ENCODE measurements around the gene CPE.
A peak's percentile ranks its signal among the peaks of the same experiment; 100 is the strongest.

The CPE gene

DNA sequence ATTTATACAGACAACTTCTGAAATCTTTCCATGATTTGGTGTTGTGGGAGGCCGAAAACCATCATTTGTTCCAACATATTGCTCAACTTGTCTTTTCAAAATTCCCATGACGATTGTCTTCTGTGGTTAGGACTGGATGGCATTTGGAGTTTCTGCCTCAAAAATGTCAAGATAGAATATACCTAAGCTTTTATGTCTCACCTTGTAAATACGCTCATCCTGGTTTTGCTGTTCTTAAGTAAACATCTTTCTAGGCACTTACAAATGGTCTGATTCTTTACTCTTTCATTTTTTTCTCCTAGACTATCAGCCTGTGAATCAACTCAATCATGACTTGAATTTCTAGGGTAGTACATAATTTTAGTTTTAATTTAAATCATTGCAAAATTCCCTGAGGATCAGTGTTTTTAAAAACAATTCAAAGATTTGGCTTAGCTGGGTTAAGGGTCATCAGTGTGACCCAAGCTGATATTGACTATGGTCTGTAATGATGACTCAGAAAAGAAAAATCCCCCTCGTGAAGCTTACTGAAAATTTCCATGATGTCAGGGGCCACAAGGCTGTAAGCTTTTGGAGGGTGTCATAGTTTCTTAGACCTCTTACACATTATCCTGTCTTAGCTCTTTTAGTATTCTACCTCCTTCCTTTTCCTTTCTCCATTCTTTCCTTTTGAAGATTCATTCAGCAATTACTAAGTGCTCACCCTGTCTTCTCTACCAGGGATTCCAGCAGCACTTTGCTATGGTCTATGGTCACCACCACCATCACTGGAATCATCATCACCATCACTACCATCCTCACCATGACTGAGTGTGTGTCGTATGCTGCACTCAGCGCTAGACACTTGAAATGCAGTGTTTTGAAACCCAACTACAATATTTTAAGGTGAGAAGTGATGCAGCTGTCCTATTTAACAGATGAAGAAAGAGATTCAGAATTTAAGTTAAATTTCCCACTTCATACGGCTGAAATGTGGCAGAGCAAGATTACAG is 124.4 kb downstream of the CPE start:
- peak; percentile 68 for DNase-seq (ENCODE audit: low read depth)
- TF ChIP-seq, protein P1, sequence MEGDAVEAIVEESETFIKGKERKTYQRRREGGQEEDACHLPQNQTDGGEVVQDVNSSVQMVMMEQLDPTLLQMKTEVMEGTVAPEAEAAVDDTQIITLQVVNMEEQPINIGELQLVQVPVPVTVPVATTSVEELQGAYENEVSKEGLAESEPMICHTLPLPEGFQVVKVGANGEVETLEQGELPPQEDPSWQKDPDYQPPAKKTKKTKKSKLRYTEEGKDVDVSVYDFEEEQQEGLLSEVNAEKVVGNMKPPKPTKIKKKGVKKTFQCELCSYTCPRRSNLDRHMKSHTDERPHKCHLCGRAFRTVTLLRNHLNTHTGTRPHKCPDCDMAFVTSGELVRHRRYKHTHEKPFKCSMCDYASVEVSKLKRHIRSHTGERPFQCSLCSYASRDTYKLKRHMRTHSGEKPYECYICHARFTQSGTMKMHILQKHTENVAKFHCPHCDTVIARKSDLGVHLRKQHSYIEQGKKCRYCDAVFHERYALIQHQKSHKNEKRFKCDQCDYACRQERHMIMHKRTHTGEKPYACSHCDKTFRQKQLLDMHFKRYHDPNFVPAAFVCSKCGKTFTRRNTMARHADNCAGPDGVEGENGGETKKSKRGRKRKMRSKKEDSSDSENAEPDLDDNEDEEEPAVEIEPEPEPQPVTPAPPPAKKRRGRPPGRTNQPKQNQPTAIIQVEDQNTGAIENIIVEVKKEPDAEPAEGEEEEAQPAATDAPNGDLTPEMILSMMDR (IDR thresholded peaks at IDR 0.05; ENCODE audit: low read length, missing control alignments) = no peak

DNA sequence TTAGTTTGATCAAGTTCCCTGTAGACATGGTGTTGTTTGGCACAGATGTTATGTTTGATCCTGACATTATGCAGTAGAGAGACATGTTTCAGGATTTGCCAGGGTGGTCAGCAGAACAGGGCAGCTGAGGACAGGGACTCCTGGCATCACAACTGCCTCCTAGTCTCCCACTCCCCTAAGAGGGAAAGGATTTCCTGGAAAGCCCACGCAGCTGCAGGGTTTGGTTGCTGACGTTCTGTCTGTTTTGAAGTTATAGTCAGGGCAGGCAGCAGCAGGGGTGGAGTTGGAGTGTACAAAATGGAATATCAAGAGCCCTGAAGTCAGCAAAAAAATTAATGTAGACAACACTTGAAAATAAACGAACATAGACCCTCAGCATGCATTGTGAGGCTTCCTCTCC is 125.4 kb downstream of the CPE start:
- DNase-seq (ENCODE audit: low read depth) = no peak
- TF ChIP-seq, protein P1 (IDR thresholded peaks at IDR 0.05; ENCODE audit: low read length, missing control alignments) = no peak
- no peak overlapping the region for H3K4me3 ChIP-seq (replicated peaks; ENCODE audit: low read depth, low read length)

More for the DNA sequence above, 124.4 kb downstream of the CPE start:
- H3K4me3 ChIP-seq (replicated peaks; ENCODE audit: low read depth, low read length) = no peak overlapping the region

DNA sequence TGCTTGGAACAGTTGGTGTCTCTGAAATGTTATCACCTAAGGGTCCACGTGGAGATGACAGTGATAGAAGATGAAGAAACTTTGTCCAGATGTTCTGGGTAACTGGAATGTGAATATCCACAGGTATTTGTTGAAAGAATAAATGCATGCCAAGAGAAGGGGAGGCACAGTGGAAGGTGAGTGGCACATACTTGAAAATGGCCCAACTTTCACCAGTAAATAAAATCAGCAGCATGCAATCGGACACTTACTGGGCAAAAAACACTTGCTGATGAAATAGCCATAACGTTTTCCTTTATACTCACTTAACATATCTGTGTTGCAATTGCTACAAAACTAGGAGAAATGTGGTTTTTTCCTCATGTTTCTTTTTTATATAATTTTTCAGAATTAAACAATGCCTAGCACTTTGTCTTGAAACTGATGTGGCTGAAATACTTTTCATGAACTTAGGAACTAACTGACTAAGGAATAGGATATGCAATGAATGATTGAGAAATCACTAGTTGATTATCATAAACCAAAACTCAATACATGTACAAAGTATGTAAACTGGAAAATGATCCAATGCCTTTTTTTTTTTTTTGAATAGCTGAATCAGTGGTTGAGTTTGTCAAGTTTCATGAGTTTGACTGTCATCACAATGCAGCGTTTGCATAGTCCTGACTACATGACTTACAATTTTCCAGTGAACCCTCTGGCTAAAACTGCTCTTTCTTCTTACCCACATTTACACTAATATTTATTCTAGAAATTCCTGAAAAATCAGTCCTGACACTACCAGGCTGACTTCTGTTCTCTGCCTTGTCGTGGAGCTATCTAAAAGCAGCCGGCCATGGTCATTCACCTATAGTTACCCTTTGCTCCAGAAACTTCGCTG is 127.4 kb downstream of the CPE start:
- peak; percentile 85 for DNase-seq (ENCODE audit: low read depth)

DNA sequence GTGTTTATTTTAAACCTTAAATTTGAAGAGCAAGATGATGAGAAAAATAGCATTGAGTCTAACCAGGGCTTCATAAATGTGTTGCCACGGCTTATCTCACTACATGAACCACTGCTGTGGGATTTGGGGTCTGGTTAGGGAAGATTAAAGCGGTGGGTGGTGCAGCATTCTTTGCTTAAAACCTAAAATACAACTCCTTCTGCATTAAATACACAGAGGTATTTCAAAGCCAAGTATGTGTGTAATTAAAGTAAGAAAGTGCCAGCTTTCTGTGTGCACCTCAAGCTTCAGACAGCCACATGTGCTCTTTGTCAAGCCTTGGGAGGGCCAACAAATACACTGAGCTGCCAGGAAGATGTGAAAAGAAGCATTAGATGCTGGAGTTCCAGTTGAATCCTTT is 128.0 kb downstream of the CPE start:
- TF ChIP-seq, protein P1 (IDR thresholded peaks at IDR 0.05; ENCODE audit: low read length, missing control alignments) = no peak
- DNase-seq (ENCODE audit: low read depth) = no peak
- no peak overlapping the region for H3K4me3 ChIP-seq (replicated peaks; ENCODE audit: low read depth, low read length)

More for the DNA sequence above, 127.4 kb downstream of the CPE start:
- TF ChIP-seq, protein P1 (IDR thresholded peaks at IDR 0.05; ENCODE audit: low read length, missing control alignments) = no peak
- H3K4me3 ChIP-seq (replicated peaks; ENCODE audit: low read depth, low read length) = no peak overlapping the region

DNA sequence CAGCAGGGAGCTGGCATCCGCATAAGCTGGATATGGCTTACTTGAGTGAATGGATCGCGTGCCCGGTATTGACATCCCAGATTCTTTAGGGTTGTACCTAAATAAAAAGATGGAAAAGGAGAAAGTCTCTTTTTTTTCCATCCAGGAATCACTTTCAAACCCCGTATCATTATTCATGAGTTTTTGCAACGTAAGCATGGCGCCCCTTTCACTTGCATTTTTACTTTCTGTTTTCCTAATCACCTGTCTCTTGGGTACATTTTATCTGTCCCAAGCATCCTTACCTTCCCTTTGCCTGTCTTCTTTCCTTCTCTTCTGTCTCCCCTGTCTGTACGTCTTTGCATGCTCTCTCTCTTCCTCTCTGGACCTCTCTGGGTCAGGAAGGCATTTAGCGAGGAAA is 128.6 kb downstream of the CPE start:
- DNase-seq (ENCODE audit: low read depth) = no peak
- TF ChIP-seq, protein P1 (IDR thresholded peaks at IDR 0.05; ENCODE audit: low read length, missing control alignments) = no peak
- H3K4me3 ChIP-seq (replicated peaks; ENCODE audit: low read depth, low read length) = no peak overlapping the region

DNA sequence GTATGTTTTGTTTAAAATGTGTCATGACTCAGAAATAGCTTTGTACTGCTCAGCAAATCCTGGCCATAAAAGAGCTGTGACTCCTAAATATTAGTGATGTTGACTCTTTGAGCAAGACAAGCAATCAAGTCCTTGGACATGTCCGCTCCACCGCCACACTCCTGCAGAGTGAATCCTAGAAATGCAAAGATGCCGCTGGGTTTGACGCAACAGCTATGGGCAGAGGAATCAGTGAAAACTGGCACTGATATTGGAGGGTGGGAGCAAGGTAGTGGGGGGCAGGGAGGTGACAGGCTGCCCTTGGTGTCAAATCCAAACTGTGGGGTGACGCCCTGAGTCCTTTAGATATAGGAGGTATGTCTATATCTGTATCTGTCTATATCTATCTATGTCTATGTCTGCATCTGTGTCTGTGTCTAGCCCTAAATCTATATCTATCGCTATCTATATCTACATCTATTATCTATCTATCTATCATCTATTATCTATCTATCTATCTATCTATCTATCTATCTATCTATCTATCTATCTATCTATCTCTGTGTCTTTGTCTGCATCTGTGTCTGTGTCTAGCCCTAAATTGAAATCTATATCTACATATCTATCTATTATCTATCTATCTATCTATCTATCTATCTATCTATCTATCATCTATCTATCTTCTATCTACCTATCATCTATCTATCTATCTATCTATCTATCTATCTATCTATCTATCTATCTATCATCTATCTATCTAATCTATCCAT is 129.7 kb downstream of the CPE start:
- TF ChIP-seq, protein P1 (IDR thresholded peaks at IDR 0.05; ENCODE audit: low read length, missing control alignments) = no peak
- H3K4me3 ChIP-seq (replicated peaks; ENCODE audit: low read depth, low read length) = no peak overlapping the region
- no peak for DNase-seq (ENCODE audit: low read depth)
